Measurements from ENCODE around the gene TMEM167B.

DNA sequence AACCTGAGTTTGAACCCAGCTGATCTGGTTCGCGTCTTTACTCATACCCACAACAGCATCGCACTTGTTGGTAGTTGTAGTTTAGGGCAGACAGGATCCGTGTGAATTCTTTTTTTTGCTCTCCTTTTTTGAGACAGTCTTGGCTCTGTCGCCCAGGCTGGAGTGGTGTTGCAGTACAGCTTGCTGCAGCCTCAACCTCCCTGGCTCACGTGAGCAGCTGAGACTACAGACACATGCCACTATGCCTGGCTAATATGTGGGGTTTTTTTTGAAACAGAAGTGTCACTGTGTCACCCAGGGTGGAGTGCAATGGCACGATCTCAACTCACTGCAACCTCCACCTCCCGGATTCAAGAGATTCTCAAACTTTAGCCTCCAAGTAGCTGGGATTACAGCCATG, 22.7 kb upstream of the TMEM167B start:
- TF ChIP-seq, protein P1, sequence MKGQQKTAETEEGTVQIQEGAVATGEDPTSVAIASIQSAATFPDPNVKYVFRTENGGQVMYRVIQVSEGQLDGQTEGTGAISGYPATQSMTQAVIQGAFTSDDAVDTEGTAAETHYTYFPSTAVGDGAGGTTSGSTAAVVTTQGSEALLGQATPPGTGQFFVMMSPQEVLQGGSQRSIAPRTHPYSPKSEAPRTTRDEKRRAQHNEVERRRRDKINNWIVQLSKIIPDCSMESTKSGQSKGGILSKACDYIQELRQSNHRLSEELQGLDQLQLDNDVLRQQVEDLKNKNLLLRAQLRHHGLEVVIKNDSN (IDR thresholded peaks at IDR 0.05; ENCODE audit: borderline replicate concordance, low read depth): no peak
- TF ChIP-seq JUND (IDR thresholded peaks at IDR 0.05) (no peak), EZH2phosphoT487 (IDR thresholded peaks at IDR 0.05; ENCODE audit: borderline replicate concordance, low read depth) (no peak), TAF1 (IDR thresholded peaks at IDR 0.05; ENCODE audit: borderline replicate concordance, low read depth, low read length) (no peak), SMC3 (IDR thresholded peaks at IDR 0.05; ENCODE audit: low read depth, low read length) (no peak)
- TF ChIP-seq, protein P2, sequence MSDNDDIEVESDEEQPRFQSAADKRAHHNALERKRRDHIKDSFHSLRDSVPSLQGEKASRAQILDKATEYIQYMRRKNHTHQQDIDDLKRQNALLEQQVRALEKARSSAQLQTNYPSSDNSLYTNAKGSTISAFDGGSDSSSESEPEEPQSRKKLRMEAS (IDR thresholded peaks at IDR 0.05; ENCODE audit: low read depth): no peak
- TF ChIP-seq, protein P3, sequence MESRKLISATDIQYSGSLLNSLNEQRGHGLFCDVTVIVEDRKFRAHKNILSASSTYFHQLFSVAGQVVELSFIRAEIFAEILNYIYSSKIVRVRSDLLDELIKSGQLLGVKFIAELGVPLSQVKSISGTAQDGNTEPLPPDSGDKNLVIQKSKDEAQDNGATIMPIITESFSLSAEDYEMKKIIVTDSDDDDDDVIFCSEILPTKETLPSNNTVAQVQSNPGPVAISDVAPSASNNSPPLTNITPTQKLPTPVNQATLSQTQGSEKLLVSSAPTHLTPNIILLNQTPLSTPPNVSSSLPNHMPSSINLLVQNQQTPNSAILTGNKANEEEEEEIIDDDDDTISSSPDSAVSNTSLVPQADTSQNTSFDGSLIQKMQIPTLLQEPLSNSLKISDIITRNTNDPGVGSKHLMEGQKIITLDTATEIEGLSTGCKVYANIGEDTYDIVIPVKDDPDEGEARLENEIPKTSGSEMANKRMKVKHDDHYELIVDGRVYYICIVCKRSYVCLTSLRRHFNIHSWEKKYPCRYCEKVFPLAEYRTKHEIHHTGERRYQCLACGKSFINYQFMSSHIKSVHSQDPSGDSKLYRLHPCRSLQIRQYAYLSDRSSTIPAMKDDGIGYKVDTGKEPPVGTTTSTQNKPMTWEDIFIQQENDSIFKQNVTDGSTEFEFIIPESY (IDR thresholded peaks at IDR 0.05; ENCODE audit: borderline replicate concordance, low read depth): no peak
- TF ChIP-seq, protein P4, sequence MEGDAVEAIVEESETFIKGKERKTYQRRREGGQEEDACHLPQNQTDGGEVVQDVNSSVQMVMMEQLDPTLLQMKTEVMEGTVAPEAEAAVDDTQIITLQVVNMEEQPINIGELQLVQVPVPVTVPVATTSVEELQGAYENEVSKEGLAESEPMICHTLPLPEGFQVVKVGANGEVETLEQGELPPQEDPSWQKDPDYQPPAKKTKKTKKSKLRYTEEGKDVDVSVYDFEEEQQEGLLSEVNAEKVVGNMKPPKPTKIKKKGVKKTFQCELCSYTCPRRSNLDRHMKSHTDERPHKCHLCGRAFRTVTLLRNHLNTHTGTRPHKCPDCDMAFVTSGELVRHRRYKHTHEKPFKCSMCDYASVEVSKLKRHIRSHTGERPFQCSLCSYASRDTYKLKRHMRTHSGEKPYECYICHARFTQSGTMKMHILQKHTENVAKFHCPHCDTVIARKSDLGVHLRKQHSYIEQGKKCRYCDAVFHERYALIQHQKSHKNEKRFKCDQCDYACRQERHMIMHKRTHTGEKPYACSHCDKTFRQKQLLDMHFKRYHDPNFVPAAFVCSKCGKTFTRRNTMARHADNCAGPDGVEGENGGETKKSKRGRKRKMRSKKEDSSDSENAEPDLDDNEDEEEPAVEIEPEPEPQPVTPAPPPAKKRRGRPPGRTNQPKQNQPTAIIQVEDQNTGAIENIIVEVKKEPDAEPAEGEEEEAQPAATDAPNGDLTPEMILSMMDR (IDR thresholded peaks at IDR 0.05): no peak

All from SK-N-SH (cell line).